Measurements from ENCODE around the gene HOXC4.

Gene HOXC4

DNA sequence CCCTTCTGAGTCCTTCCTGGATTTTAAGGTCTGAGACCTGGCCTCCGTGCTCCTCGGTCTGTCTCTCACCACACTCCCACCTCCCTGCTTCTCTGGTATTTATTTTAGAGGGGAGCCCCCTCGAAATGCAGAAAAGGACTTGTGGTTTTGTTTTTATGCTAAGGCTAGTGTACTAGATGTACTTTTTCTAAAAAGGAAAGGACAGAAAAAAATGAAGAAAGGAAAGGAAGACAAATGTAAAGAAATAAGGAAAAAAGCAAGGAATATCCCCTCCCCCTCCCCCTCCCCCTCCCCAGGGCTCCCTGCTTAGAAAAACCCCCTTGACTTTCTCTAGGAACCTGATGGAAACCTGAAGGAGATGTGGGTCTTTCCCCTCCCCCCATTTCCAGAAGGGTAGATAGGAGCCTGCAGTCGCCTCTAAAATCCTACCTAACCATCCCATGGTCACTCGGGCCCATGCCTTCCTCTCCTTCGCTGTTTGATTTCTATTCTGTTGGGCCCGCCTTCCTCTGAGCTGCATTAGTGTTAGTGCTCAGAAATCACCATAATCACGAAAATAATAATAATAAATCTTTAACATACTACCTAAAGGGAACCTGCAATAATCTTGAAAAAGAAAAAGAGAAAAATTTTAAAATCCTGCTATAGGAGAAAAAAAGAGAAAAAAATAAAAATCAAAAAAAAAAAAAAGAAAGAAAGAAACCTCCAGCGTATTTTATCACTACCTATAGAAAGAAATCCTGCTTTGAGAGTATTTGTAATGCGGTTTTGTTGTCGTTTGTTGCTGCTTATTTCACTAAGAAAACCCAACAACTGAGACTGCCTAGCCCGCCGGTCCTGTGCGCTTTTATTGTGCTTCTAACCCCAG lies 41.7 kb upstream of the HOXC4 start:
- Mint-ChIP-seq H3K36me3 (ENCODE audit: low read depth) (no peaks in the 10 kb centered on the region), H3K27me3 (peaks cover 97% of the 10 kb centered on the region), H3K9me3 (no peaks in the 10 kb centered on the region), H3K4me1 (ENCODE audit: low read depth) (peaks cover 28% of the 10 kb centered on the region), H3K27ac (no peak overlapping the region), H3K4me3 (no peak overlapping the region)
- no peak for DNase-seq

DNA sequence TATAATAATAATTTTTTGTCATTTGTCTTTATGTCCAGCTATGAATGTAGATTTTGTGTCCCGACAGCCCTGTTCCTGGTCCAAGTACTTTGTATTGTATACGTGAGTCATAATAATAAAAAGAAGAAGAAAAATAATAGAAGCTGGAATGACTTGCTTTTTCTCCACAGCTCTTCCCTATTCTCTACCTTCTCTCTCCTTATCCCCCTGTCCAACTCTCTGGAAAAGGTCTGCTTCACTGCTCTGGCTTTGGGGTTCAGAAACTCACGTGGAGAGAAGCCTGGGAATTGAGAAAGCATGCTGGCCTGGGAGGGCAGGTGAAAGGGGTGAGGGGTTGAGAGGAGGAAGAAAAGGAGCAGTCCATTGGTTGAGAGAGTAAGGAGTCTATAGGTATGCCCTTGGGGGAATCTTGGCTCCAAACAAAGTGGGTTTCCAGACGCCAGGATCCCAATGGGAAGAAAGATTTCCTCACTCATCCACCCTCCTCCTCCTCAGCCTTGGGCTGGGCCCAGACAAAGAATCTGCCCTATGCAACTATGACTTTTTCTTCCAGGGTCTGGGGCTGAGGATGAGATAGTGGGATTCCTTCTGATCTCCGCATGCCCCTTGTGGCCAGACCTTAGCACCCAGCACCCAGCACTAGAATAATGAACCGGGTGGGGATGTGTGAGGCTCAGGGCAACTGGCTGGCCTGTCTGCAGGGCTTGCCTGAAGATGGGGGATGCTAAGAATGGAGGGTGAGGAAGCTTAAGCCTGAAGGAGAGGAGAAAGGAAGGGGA lies 40.8 kb upstream of the HOXC4 start:
- Mint-ChIP-seq H3K9me3 (no peaks in the 10 kb centered on the region), H3K4me3 (no peak overlapping the region), H3K27me3 (peaks cover 97% of the 10 kb centered on the region), H3K4me1 (ENCODE audit: low read depth) (peaks cover 35% of the 10 kb centered on the region), H3K27ac (no peak overlapping the region), H3K36me3 (ENCODE audit: low read depth) (no peaks in the 10 kb centered on the region)
- no peak for DNase-seq

DNA sequence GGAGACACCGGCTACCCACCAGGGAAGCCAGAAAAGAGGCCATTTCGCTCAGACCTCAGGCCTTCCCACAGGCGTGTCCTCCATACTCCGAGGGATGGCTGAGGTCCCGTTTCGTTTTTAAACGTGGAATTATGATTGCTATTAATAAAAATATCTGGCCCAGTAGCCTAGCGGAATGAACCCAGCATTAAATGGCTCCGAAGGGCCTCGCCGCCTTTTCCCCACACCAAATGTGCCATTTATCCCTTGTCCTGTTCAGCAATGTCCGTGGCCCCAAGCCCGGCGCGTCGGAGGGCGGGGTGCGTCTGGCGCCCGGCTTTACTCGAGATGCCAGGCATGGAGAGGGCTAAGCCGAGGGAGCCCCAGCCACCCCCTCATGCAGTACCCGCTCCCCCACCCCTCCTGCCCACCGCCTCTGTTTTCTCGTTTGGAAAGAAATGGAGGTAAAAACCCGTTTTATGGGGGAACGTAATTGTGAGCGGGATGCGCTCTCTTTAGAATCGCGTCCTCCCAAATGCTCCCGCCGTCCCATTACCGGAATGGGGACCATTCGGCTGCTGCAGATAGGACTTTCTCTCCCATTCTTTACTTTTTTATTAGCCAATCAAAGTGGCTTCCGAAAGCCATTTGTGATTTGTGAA lies 39.1 kb upstream of the HOXC4 start:
- Mint-ChIP-seq H3K27ac (no peak overlapping the region), H3K4me1 (ENCODE audit: low read depth) (peaks cover 33% of the 10 kb centered on the region), H3K4me3 (no peak overlapping the region), H3K36me3 (ENCODE audit: low read depth) (no peaks in the 10 kb centered on the region), H3K27me3 (peaks cover 93% of the 10 kb centered on the region), H3K9me3 (no peaks in the 10 kb centered on the region)
- DNase-seq = no peak

DNA sequence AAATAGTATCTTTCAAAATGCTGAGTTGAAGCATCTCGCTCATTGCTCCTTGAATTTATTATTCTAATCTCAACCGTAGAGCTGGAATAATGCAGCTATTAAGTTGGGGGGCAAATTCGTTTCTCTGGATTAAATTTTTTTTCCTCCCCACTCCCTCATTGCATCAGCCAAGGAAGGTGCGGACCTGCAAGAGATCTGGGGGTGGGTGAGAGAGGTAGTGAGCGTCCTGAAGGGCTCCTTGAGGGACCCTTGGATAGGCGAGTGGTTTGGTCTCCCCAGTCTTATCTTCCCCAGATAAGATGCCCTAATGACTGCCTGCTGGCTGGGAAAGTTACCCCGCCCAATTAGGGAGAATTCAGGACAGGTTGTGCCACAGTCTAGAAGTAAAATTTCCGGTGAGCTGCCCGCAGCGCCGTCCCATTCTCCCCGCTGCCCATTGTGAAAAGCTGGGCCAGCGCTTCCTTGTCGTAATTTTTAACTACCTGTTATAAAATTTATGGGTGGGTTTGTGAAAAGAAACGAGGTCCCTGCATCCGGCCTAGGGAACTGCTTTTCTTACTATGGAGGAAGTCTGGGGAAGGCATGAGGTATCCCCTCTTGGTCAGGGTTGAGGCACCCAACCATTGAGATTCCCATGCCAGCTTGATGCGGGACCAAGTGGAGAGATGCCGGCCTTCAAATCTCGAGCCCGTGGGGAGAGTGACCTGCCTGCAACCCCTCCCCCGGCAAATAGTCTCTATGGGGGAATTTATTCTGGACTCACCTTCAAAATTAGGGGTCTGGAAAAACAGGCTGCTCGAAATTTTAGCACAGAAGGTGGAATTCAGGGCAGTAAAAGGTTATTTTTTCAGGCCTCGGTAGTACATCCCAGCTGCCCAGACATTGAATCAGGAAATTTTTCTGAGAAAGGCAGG lies 38.4 kb upstream of the HOXC4 start:
- Mint-ChIP-seq H3K27ac (no peak overlapping the region), H3K4me1 (ENCODE audit: low read depth) (peaks cover 28% of the 10 kb centered on the region), H3K36me3 (ENCODE audit: low read depth) (no peaks in the 10 kb centered on the region)

DNA sequence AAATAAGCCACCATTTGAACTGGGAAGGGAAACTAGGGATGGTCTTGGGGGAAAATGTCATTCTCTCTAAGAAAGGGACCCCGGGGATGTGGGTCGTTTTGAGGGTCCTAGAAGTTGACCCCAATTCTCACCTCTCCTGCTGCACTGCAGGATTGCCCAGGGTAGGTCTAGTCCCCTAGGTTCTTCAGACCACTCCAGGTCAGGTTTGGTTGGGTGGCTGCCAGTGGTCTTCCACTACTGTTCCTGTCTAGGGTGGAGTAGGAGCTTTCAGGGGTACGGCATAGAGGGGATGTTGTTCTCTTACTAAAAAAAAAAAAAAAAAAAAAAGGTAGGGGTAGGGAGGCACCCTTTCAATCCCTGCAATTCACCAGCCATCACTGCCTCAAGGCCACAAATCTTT lies 37.6 kb upstream of the HOXC4 start:
- H3K36me3 Mint-ChIP-seq (ENCODE audit: low read depth) = no peaks in the 10 kb centered on the region
- peaks cover 24% of the 10 kb centered on the region for H3K4me1 Mint-ChIP-seq (ENCODE audit: low read depth)
- peaks cover 93% of the 10 kb centered on the region for H3K27me3 Mint-ChIP-seq

More for the DNA sequence above, 38.4 kb upstream of the HOXC4 start:
- Mint-ChIP-seq H3K27me3 (peaks cover 93% of the 10 kb centered on the region), H3K4me3 (no peak overlapping the region), H3K9me3 (no peaks in the 10 kb centered on the region)
- no peak for DNase-seq

DNA sequence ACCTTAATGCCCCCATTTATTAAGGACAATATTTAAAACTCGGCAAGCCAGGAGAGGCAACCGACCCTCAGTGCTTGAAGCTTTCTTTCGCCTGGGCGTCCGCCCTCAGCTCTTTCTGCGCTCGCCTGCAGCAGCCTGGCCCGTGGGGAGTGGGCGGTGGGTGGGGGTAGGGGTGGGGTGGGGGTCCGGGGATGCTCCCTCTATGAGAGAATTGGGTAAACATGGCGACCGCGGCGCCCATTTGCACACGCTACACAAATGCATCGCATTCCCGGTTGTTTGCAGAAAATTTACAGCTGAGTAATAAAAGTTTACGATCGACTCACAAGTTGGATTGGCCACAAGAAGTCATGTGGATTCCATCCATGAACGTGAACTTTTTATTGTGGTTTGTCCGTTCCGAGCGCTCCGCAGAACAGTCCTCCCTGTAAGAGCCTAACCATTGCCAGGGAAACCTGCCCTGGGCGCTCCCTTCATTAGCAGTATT lies 37.1 kb upstream of the HOXC4 start:
- Mint-ChIP-seq H3K4me1 (ENCODE audit: low read depth) (peaks cover 20% of the 10 kb centered on the region), H3K4me3 (no peak overlapping the region), H3K9me3 (no peaks in the 10 kb centered on the region), H3K27ac (no peak overlapping the region), H3K36me3 (ENCODE audit: low read depth) (no peaks in the 10 kb centered on the region), H3K27me3 (peaks cover 93% of the 10 kb centered on the region)
- no peak for DNase-seq

More for the DNA sequence above, 37.6 kb upstream of the HOXC4 start:
- no peaks in the 10 kb centered on the region for H3K9me3 Mint-ChIP-seq
- no peak overlapping the region for H3K4me3 Mint-ChIP-seq
- no peak overlapping the region for H3K27ac Mint-ChIP-seq
- no peak for DNase-seq

DNA sequence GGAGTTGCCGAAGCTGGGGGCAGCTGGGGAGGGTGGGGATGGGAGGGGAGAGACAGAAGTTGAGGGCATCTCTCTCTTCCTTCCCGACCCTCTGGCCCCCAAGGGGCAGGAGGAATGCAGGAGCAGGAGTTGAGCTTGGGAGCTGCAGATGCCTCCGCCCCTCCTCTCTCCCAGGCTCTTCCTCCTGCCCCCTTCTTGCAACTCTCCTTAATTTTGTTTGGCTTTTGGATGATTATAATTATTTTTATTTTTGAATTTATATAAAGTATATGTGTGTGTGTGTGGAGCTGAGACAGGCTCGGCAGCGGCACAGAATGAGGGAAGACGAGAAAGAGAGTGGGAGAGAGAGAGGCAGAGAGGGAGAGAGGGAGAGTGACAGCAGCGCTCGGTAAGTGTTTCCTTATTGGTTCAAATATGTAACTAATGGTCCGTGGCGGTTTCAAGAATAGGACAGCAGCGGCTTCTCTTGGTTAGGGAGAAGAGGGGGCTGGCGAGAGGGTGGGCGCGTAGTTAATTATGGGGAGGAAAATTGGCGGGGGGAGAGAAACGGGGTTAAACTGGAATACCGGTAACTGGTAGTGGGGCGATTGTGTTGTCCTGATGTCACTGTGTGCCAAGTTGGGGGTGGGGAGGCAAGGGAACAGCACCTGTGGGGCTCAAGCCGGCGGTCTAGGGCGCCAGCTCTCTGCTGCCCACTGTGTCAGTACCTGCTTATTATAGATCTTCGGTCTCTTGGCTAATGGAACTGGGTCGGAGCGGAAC lies 36.4 kb upstream of the HOXC4 start:
- Mint-ChIP-seq H3K36me3 (ENCODE audit: low read depth) (no peaks in the 10 kb centered on the region), H3K27ac (no peak overlapping the region)

DNA sequence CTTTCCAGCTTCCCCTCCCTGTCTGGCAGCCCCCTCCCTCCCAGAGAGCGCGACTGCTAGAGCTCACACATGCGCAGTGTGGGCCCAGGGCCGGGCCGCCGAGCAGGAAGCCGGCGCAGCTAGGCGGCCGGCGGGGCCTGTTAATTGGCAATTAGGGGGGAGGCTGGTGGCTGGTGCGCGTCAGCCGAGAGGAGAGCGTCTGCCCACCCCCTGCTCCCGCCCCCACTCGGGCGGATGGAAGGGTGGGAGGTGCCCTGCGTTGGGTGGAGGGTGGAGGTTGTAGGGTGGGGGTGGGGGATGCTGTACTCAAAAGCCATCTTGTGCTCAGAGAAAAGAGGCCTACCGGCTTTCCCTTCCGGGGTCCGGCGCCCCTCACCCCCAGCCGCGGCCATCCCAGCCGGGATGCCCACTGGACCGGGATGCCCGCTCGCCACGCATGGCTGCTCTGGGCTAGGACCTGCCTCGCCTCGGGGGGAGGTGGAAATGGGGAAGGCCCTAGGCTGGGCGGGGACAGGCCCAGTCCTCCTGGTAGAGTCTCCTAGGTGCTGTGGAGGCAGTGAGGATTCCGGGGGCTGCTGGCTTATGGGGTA lies 35.7 kb upstream of the HOXC4 start:
- Mint-ChIP-seq H3K4me3 (peak overlapping the region; percentile 74), H3K27ac (no peak overlapping the region), H3K9me3 (no peaks in the 10 kb centered on the region)

More for the DNA sequence above, 36.4 kb upstream of the HOXC4 start:
- H3K4me3 Mint-ChIP-seq = peak overlapping the region; percentile 74
- peaks cover 93% of the 10 kb centered on the region for H3K27me3 Mint-ChIP-seq
- peaks cover 19% of the 10 kb centered on the region for H3K4me1 Mint-ChIP-seq (ENCODE audit: low read depth)
- no peak for DNase-seq
- no peaks in the 10 kb centered on the region for H3K9me3 Mint-ChIP-seq

DNA sequence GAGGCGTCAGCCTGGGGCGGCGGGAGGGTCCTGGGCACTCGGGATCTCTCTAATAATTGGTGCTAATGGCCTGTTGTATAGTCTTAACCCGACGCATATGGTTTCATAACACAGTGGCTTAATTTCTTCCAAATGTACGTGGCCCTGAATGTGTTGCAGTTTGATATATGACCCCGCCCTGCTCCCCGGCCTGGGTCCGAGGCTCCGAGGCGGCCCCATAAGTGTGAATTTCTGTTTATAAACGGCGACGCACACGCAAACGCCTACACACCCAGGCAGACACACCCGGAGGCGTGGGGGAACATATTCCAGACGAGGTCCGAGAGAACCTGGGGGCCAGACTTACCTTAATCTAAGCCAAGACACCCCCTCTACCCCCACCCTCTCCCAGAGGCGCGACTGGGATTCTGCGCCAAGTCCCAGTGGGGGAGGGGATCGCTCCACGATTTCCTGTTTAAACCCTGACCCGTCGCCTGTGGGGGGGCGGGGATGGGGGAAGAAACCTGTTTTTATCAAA lies 35.1 kb upstream of the HOXC4 start:
- Mint-ChIP-seq H3K4me1 (ENCODE audit: low read depth) (peaks cover 19% of the 10 kb centered on the region), H3K9me3 (no peaks in the 10 kb centered on the region), H3K27ac (no peak overlapping the region), H3K4me3 (peak overlapping the region; percentile 74), H3K27me3 (peaks cover 93% of the 10 kb centered on the region), H3K36me3 (ENCODE audit: low read depth) (no peaks in the 10 kb centered on the region)
- DNase-seq = no peak

More for the DNA sequence above, 35.7 kb upstream of the HOXC4 start:
- Mint-ChIP-seq H3K27me3 (peaks cover 93% of the 10 kb centered on the region), H3K36me3 (ENCODE audit: low read depth) (no peaks in the 10 kb centered on the region), H3K4me1 (ENCODE audit: low read depth) (peaks cover 19% of the 10 kb centered on the region)
- DNase-seq = peak; percentile 82

DNA sequence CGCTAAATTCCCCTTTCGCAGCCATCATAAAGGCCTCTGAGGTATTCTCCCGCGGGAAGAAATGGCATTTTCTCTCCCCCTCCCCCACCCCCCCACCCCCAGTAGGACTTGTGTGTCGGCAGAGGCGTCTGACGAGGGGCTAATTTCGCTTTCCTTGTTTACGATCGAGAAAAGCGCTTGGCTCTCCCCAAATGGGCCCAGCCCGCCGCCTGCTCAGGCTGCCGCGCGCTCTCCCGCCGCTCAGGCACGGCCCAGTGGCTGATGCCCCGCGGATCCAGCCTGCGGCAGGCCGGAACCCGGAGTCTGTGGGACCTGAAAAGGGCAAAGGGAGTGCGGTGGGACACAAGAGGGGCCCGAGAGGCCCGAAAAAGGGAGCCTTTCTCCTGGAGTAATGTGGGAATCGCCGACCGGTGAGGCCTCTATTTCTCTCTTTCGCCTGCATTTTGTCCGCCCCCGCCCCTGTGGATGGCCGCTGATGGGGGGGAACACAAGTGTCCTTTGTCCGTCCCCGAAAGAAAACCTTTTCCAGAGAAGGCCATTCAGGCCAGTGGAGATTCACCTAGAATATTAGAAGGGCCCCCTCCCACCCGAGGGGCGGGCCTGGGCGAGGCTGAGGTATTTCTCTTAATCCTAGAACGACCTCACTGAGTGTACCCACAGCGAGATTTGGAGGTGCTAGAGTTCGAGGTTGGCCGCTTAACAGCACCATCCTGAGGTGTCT lies 34.4 kb upstream of the HOXC4 start:
- H3K27ac Mint-ChIP-seq = no peak overlapping the region
- no peaks in the 10 kb centered on the region for H3K9me3 Mint-ChIP-seq
- H3K27me3 Mint-ChIP-seq = peaks cover 93% of the 10 kb centered on the region
- DNase-seq = no peak
- H3K4me3 Mint-ChIP-seq = no peak overlapping the region
- H3K4me1 Mint-ChIP-seq (ENCODE audit: low read depth) = peaks cover 19% of the 10 kb centered on the region
- no peaks in the 10 kb centered on the region for H3K36me3 Mint-ChIP-seq (ENCODE audit: low read depth)

DNA sequence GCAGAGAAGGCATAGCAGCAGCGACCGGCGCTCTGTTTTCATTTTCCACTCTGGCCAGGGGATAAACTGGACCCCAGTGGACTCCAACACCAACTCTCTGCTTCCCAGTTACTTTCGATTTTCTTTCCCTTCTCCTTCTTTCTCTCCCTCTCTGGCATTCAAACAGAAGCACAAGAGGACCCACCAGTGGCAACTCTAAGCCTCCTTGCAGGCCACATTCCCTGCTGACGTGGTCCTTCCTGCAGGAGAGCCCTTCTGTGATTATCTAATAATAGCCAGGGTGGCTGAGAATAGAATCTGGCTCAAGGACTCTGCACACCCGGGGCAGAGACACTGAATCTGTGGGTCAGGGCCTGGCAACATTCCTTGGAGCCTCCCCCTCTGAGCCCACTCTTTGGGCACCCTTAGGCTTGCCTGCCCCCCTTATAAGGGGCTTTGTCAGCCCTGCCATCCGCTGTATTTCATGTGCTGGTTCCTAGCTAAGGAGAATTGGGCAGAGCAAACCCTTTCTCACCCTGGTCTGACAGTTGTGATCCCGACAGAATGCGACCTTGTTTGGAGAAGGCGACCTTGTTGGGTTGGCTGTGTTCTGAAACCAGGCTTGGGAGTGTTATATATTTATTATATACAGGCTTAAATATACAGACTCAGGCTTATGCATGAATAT lies 33.6 kb upstream of the HOXC4 start:
- DNase-seq = no peak
- Mint-ChIP-seq H3K27ac (no peak overlapping the region), H3K27me3 (peaks cover 92% of the 10 kb centered on the region), H3K4me3 (no peak overlapping the region), H3K4me1 (ENCODE audit: low read depth) (peaks cover 12% of the 10 kb centered on the region), H3K36me3 (ENCODE audit: low read depth) (no peaks in the 10 kb centered on the region), H3K9me3 (no peaks in the 10 kb centered on the region)
